NCI-H146 (cell line): ENCODE measurements around the gene EMC7.
"Not testable (repeated sequence)": the region's sequence is repeated elsewhere in the genome, so short reads cannot be mapped to it uniquely, and the experiment has no call there.

Source experiments
- DNase-seq: peaks from one replicate; lab custom pipeline; 2025; lab: John Stamatoyannopoulos, UW

The EMC7 gene

DNA sequence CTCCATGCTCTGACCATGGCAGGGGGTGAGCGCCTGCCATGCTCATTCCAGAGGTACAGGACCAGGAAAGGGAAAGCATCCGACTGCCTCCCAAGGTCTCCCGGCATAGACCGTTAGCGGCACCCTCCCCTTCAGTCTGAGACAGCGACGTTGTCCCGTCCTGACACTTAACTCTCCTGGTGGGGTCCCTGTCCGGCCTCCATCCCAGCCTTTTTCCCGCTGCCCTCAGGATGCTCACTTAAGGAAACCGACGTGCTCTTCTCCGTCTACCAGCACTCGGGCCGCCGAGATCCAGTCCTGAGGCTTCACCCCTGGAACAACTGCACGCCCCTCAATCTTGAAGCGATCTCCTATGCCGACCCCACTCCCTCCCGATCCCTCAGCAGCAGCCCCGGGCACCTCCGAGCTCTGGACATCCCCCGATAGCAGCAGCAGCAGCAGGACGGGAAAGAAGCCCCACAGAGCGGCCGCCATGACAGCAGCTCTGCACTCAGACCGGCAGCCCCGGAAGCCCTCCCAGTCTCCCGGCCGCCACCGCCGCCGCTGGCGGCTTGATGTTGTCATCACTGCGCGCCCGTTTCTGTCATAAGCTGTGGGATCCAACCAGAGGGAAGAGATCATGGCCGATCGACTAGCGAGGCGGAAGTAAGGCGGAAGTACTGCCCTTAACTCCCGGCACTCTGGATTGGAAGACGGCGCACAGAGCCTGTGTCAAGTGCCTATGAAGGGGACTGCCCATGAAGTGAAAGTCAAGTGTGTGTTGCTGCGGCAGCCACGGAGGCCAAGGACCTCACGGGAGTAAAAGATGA is at the start of gene EMC7, which contains the start of gene PGBD4:
Gene EMC7, minus strand, starts transcription at position 497 of the 809 bp plus-strand sequence. Its CDS starts 23 bp downstream, at position 474.
Gene PGBD4, plus strand, starts transcription at position 718 of the 809 bp plus-strand sequence. CDS start 449 bp downstream, outside the sequence.
- peak; percentile 95 for DNase-seq

DNA sequence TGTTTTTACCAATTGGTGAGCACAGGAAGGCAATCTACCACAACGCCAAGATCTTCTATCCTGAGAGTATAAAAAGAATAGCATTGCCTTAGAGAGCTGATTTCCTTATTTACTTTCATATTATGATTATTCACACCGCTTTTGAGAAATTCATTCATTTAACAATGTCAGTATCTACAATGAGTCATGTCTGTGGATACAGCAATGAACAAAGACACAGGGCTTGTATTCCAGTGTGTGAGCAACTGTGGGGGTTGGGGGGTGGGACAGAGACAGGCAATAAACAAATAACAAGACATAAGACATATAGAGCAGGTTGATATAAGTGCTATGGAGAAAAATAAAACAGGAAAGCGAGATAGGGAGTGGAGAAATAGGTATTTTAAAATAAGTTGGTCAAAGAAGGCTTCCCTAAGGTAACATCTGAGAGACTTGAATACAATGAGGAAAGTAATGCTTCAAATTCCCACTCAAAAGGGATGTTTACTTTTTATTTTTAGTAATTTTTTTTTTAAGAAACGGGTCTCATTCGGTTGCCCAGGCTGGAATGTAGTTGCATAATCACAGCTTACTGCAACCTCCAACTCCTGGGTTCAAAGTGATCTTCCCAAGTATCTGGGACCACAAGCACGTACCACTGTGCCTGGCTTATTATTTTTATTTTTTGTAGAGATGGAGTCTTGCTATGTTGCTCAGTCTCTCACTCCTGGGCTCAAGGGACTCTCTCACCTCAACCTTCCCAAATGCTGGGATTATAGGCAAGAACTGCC is 45.9 kb upstream of the EMC7 start:
- DNase-seq = no peak

DNA sequence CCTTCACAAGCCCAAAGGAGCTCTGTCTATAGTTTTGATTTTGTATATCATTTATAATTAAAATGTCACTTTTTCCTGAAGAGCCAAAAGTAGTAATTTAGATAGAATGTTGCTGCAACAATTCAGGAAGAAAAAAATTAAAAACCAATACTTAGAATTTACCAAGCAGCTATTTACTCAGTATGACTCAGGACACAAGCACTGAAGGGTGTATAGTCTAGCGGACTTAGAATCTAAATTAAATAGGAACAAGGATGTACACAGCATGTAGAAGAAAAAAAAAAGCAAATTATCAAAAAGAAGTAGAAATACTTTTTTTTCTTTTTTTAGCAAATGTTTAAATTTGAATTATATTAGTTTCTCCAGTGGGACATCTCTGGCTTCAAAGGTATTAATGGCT is 31.8 kb upstream of the EMC7 start:
- DNase-seq = no peak

DNA sequence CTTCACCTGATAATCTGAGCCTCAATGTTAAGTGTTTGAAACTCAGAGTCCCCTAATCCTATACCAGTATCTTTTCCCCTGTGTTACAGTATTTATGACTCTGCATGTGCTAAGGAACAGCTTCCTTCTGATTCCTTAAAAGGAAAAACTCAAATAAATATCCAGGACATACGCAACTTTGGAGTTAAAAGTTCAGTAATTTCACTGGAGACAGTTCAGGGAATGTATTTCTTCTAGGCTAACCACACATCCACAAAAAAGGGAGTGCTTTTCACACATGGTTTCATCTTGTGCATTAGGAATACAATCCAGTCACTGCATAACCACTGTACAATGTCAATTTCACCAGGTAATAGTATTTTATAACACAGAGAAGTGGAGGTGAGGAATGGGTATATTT is 31.2 kb upstream of the EMC7 start:
- DNase-seq = no peak

DNA sequence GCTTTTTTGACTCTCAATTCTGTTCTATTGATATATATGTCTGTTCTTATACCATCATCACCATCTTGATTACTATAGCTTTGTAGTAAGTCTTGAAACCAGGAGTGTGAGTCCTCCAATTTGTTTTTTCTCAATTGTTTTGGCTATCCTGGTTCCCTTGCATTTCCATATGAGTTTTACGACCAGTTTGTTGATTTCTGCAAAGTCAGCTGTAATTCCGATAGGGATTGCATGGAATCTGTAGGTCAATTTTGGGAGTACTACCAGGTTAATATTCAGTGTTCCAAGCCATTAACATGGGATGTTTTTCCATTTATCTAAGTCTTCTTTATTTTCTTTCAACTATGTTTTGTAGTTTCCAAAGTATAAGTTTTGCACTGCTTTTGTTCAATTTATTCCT is 27.2 kb upstream of the EMC7 start:
- no peak for DNase-seq

DNA sequence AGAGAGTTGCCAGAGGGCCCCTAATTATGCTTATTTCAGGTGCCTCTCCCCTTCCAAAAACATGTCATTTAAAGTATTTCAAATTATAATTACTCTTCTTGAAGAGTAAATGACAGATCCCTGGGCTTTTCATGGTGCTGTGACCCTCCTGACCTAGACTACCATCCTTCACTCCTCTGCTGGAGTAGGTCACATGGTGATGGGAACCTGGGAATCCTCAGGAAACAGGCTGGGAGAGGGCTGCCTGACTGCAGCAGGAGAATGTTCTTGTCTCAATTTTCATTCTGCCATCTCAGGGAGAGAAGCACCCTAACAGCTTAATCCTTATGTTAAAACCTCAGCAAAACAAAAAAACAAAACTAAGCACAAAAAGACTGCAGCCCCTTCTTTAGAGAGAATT is 24.9 kb upstream of the EMC7 start:
- no peak for DNase-seq

DNA sequence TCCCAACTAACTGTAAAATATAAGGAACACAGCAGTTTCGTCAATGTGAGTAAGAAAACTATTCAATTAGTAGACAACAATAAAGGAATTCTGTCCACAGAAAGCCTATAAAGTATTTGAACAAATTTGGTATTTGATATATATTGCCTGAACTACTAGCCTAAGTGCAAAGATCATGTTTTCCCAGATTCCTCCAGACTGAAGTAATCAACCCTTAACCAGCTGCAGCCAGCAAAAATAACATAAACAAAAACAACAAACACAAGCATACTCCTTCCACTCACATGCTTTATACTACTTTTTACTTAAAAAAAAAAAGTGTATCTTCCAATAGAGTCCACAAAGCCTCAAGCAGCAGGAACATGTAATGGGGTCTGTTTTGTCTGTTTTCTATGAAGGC is 24.3 kb upstream of the EMC7 start:
- DNase-seq = no peak

DNA sequence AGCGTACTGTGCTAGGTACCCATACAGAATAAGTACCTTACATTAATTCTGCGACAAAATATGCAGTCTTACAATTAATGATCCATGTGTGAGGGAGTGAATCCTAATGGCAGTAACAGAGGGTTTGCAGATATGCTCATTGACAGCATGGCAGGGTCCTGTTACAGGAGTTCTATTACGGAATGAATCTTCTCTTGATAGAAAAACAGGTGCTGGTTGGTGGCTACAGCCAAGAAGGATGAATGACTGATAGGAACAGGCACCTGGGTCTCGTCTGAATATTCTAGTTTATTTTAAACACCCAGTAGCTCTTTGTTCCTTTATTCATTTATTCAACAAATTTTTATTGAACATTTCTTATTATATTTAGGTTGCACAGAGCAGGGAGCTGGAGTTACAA is 23.0 kb upstream of the EMC7 start:
- DNase-seq = no peak

DNA sequence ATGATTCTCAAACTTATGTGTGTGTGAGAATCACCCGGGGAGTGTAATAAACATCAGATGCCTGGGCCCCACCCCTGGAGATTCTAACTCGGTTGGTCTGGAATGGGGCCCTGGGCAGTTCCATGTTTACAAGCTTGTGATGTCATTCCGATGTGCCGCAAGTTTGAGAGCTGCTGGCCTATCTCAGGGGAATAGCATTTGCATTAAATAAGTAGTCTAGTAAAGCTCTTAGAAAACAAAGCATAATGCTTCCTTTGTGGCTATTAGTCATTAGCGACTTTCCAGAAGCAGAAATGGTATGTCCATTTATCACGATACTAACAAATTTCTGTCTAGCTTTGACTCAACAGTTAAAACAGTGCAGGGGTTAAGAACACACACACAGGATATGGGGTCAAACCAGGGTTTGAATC is 21.1 kb upstream of the EMC7 start:
- no peak for DNase-seq

DNA sequence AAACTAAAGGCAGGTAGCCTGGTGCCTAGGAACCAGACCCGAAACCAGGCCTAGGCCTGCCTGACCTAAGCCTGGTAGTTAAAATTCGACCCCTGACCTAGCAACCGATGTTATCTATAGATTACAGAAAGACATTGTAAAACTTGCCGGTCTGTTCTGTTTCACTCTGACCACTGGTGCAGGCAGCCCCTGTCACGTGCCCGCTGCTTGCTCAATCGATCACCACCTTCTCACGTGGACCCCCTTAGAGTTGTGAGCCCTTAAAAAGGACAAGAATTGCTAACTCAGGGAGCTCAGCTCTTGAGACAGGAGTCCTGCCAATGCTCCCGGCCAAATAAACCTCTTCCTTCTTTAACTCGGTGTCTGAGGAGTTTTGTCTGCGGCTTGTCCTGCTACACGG is 20.1 kb upstream of the EMC7 start:
- not testable (repeated sequence) for DNase-seq

DNA sequence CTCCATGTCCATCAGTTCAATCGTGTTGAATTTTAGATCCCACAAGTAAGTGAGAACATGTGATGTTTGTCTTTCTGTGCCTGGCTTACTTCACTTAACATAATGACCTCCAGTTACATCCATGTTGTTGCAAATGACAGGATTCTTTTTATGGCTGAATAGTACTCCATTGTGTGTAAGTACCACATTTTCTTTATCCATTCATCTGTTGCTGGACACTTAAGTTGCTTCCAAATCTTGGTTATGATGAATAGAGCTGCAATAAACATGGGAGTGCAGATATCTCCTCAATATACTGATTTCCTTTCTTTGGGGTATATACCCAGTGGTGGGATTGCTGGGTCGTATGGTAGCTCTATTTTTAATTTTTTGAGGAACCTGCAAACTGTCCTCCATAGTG is 18.8 kb upstream of the EMC7 start:
- not testable (repeated sequence) for DNase-seq

DNA sequence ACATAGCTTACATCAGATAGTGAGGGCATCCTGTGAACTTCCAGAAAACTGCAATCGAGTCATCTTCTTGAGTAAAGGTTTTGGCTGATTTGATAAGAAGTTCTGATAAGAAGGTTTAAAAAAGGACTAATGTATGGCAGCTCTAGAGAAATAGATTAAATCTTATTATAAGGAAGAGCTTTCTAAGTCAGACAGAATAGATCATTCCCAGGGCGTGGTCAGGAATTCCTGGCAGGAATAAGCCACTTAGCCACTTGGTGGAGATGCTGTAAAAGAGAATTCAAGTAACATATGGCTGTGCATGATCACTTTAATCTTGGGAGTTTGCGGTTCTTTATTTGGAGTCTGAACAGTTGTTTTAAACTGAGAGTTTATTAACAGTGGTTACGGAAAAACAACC is 17.6 kb upstream of the EMC7 start:
- DNase-seq = no peak

DNA sequence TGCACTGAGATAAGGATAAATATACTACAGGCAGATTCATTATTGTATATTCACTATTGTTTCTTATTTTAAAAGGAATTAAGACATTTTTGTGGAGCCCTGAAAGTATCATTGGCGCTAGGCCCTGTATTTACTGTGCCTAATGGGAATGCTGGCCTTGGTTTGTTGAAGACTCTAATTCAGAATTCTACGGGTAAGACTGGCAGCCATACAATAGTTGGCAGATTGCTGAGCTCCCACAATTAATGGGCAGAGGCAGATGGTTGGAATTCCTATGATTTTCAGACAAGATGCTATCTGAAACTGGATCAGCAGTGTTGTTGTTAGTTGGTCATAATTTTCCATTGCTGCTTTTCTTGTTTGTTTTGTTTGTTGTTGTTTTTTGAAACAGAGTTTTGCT is 15.0 kb upstream of the EMC7 start:
- no peak for DNase-seq

DNA sequence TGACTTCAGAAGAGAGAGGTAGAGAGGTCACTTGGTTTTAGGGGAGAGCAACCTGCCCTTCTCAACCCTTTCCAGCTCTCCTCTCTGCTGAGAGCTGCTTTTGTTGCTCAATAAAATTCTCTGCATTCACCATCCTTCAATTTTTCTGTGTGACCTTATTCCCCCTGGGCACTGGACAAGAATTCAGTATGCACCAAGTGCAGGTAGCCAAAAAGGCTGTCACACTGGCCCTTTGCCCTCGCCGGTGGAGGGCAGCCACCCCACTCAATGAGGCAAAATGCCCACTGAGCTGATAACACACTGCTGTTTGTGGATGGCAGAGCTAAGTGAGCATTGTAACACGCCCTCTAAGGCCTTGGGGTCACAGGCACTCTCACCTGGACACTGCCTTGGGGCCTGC is 13.1 kb upstream of the EMC7 start:
- DNase-seq = no peak

DNA sequence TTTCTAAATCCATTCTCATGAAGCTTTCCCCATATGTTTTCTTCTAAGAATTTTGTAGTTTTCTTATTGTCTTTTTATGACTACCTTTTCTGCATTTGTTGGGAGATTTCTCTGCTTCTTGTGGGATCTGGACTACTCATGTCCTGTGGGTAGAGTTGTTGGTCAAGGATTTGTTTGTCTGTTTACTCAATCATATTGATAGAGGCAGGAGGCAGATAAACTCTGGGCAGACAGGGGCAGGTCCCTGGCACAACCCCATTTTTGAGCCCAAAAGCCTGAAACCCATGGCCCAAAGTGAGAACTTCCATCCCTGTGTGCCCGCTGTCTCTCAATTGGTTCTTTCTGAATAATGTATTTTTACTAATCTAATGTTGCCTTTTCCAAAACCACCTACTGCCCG is 12.6 kb upstream of the EMC7 start:
- no peak for DNase-seq

DNA sequence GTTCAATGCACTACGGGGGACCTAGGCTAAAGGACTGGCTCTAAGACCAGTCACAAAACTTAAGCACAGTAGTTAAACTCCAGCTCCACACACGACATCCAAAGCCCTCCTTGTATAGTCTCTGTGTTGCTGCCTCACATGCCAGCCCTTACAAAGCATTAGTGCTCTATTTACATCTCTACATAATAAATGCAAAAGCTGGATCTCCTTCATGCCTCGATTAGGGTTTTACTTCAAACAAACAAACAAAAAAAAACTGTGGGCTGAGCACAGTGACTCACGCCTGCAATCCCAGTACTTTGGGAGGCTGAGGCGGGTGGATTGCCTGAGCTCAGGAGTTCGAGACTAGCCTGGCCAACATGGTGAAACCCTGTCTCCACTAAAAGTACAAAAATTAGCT is 9.8 kb upstream of the EMC7 start:
- DNase-seq = no peak

DNA sequence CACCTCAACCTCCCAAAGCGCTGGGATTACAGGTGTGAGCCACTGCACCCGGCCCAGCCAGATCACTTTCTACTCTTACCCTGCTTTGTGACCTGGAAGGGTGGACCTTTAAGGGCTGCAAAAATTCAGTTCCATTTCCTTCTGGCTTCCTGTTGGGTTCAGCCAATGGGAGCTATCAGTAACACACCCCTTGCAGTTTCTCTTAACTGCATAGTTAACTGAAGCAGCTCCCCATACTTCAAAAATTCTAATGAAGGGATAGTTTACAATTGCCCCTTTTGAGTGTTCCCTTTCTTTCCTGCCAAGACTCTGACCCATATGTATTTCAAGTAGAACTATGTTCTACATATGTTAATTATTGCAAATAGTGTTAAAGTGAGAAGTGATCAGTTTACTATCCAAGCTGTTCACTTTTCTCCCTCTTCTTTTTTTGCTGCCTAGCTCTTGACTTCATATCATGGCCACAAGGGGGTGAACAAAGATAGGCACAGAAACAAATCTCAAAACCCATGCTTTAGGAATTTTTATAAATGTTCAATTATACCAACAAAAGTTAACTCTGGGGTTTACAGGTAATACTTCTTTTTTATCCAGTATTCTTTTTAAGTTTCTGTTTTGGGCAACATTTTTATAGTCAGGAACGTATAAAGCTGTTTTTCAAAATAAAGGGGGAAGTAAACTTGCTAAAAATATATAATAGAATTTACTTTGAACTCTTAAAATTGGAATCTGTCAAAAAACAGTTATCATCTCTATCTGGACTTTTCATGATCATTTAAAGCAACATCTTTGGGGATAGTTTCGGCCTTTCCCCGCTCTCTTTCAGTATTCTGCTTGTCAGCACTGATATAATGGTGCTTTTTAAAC is 8.4 kb upstream of the EMC7 start:
- DNase-seq = peak; percentile 5

DNA sequence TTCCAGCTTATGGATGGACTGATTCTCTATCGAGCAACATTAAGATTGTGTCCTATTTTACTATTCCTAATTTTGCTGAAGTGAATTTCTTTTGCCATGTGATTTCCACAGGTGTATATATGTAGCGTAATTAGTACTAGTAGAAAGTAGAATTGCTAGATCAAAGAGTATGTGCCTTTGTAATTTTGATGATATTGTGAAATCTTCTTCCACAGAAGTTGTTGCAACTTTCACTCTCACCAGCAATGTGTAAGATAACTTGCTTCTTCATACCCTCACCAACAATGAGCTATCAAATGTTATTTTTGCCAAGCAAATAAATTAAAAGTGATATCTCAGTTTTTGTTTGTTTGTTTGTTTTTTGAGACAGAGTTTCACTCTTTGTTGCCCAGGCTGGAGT is 5.7 kb upstream of the EMC7 start:
- no peak for DNase-seq

DNA sequence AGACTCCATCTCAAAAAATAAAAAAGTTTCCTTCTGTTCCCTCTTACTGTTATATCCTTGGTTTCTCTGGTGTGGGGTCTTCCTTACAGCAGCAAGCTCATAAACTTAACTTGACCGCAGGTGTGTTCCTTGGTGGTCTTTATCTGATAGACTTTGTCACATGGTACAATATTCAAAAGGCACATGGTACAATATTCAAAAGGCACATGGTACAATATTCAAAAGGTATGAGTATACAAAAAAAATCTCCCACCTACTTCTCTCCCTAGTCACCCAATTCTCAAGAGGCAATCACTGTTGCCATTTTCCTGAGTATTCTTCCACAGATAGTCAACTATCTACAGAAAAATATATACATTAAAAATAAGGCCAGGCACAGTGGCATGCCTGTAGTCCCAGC is 4.8 kb upstream of the EMC7 start:
- DNase-seq = no peak

DNA sequence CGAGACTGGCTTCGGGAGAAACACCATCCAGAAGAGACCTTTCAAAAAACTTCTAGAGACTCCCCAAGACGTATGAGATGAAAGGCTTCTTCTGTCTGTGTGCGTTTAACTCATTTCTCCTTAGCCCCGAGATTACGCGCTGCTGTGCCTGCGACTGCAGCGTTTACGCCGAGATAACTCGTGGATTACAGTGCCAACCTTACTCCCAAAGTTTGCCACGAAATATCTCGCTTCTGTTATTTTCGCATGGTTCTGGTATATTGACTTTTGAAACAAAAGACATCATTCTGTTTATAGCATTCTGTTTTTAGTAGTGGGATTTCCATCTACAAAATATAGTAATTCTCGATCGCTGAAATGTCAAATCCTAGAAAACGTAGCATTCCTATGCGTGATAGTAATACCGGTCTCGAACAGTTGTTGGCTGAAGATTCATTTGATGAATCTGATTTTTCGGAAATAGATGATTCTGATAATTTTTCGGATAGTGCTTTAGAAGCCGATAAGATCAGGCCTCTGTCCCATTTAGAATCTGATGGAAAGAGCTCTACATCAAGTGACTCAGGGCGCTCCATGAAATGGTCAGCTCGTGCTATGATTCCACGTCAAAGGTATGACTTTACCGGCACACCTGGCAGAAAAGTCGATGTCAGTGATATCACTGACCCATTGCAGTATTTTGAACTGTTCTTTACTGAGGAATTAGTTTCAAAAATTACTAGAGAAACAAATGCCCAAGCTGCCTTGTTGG is 688 bp upstream of the EMC7 start:
- no peak for DNase-seq

DNA sequence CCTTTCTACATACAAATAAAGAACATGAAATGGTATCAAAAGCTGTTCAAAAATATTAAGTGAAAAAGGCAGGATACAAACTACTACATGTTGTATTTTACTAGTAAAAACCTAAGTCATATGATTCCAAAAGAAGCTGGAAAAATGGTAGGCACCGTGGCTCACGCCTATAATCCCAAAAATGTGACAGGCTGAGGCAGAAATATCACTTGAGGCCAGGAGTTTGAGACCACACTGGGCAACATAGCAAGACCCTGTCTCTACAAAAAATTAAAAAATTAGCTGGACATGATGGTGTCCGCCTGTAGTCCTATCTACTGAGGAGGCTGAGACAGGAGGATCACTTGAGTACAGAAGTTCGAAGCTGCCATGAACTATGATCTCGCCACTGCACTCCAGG is 1.7 kb downstream of the EMC7 start:
- no peak for DNase-seq

DNA sequence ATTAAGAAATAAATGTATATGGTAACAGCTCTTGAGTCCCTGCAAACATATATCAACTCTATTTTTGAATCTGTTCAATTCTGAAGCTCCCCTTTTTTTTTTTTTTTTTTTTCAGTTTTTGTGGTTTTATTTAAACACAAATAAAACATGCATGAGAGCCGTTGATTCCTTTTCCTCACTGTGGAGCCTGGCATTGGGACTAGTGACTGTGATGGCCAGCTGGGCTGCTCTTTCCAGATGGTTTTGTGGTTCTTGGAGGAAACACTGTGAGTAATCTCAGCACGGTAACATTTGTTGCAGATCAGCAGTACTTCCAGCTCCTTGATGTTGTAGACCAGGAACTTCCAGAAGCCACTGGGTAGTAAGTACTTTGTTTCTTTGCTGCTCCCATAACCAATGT is 15.9 kb downstream of the EMC7 start:
- DNase-seq = no peak
